Mucosa of stomach (tissue), 1 donor: ENCODE results near the gene FCRL6.

Source experiments
- H3K27me3 ChIP-seq: one replicate; pipeline ENCODE4 v1.7.0; 2013; ENCODE audit warnings: mild to moderate bottlenecking, low read length; ENCODE audit not compliant: control insufficient read depth, insufficient read depth
- H3K36me3 ChIP-seq: one replicate; pipeline ENCODE4 v1.7.0; 2013; ENCODE audit warnings: low read length; ENCODE audit not compliant: control insufficient read depth, insufficient read depth
- H3K4me1 ChIP-seq: one replicate; pipeline ENCODE4 v1.7.0; 2013; ENCODE audit warnings: mild to moderate bottlenecking, low read length; ENCODE audit not compliant: control insufficient read depth, insufficient read depth
- H3K4me3 ChIP-seq: one replicate; pipeline ENCODE4 v1.7.0; 2013; ENCODE audit warnings: low read length
- H3K9ac ChIP-seq: one replicate; pipeline ENCODE4 v1.7.0; 2013; ENCODE audit warnings: mild to moderate bottlenecking, low read length, moderate library complexity
- H3K9me3 ChIP-seq: one replicate; pipeline ENCODE4 v1.7.0; 2013; ENCODE audit warnings: mild to moderate bottlenecking, low read length, moderate library complexity; ENCODE audit not compliant: control insufficient read depth
- donor health status: Pancreatic carcinoma.

The FCRL6 gene

DNA sequence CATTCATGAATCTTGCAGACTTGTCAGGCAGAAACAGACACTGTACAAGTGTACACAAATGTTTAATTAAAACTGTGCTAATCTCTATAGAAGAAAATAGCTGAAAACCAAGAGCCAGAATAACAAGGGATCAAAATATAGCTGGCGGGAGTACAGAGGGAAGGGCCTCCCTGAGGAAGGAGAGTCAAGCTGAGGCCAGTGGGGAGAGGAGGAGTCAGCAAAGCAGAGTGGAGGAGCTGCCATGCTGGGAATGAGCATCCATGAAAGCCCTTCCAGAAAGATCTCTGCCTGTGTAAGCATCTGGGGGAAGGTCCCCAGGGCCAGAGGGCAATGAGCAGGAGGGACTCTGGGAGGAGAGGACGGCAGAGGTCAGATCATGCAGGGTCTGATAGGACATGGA, 39.6 kb downstream of the FCRL6 start:
- Histone ChIP-seq H3K9ac (no peak overlapping the region), H3K36me3 (no peaks in the 10 kb centered on the region), H3K4me3 (no peak overlapping the region), H3K4me1 (no peaks in the 10 kb centered on the region), H3K9me3 (no peaks in the 10 kb centered on the region), H3K27me3 (no peaks in the 10 kb centered on the region)

GRCh38 chr1:159843459-159843858, 41.3 kb downstream of the FCRL6 start:
- no peak overlapping the region for H3K4me3 ChIP-seq
- H3K9ac ChIP-seq: no peak overlapping the region
- H3K27me3 ChIP-seq: no peaks in the 10 kb centered on the region
- no peaks in the 10 kb centered on the region for H3K36me3 ChIP-seq
- no peaks in the 10 kb centered on the region for H3K9me3 ChIP-seq
- no peaks in the 10 kb centered on the region for H3K4me1 ChIP-seq

- Histone ChIP-seq H3K4me3 (no peak overlapping the region), H3K27me3 (no peaks in the 10 kb centered on the region), H3K36me3 (no peaks in the 10 kb centered on the region), H3K9ac (no peak overlapping the region), H3K9me3 (no peaks in the 10 kb centered on the region), H3K4me1 (no peaks in the 10 kb centered on the region)
Measured at GRCh38 chr1:159845751-159846629, 43.8 kb downstream of the FCRL6 start.

- Histone ChIP-seq H3K9ac (no peak overlapping the region), H3K9me3 (no peaks in the 10 kb centered on the region), H3K27me3 (no peaks in the 10 kb centered on the region), H3K36me3 (no peaks in the 10 kb centered on the region), H3K4me1 (no peaks in the 10 kb centered on the region), H3K4me3 (no peak overlapping the region)
Measured at GRCh38 chr1:159847231-159847630, 45.1 kb downstream of the FCRL6 start.

GRCh38 chr1:159848326-159848725, 46.2 kb downstream of the FCRL6 start:
- Histone ChIP-seq H3K9ac (no peak overlapping the region), H3K9me3 (no peaks in the 10 kb centered on the region), H3K27me3 (no peaks in the 10 kb centered on the region), H3K36me3 (no peaks in the 10 kb centered on the region), H3K4me1 (no peaks in the 10 kb centered on the region), H3K4me3 (no peak overlapping the region)

GRCh38 chr1:159849626-159850366, 47.6 kb downstream of the FCRL6 start:
- Histone ChIP-seq H3K9ac (no peak overlapping the region), H3K36me3 (no peaks in the 10 kb centered on the region), H3K9me3 (no peaks in the 10 kb centered on the region), H3K27me3 (no peaks in the 10 kb centered on the region), H3K4me3 (no peak overlapping the region), H3K4me1 (peaks cover 3% of the 10 kb centered on the region)

DNA sequence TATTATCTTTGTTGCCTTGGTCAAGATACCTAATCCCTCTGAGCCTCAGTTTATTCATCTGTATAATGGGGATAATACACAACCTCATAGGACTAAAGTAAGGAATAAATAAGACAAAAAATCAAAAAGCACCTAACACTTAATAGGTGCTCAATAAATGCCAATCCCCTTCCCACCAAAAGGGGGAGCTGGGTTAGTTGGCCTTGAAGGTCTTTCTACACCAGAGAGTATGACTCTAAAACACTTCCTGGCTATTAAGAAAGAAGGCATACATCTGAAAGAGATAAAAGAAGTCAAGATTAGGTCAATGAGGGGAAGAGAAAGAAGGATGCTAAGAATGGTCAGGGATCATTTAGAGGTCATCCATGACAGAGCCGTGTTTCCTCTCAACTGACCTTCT, 49.2 kb downstream of the FCRL6 start:
- no peaks in the 10 kb centered on the region for H3K36me3 ChIP-seq
- no peaks in the 10 kb centered on the region for H3K9me3 ChIP-seq
- H3K27me3 ChIP-seq: no peaks in the 10 kb centered on the region
- no peak overlapping the region for H3K9ac ChIP-seq
- no peak overlapping the region for H3K4me3 ChIP-seq
- H3K4me1 ChIP-seq: peaks cover 3% of the 10 kb centered on the region

DNA sequence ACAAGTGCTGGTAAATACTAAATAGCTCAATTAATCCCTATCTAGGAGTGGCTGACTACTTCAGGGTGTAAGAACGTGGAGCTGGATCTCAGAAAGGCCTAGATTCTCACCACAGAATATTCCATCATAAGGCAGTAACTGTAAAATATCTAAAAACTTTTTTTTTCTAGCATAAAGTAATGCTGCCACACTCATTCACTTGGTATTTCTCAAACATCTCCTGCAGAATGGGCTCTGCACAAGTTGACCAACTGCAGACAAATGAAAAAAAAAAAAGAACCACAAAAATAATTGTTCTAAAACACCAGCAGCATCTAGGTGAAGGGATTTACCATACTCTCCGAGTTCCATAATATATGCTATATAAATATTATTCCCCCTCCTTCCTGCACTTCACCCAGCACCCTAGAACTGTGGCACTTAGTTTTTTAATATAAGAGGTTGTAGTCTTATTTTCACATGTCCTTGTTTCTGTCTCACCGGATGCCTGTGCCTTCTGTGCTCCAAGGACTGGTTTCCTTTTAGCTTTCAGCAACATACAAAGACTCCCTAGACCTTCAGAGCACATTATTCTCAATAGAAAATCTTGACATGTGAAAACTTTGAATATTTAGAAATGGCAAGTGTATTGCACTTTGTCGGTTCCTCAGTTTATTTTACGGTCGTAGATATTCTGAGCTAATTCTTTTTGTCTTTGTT, 51.4 kb downstream of the FCRL6 start:
- H3K36me3 ChIP-seq: no peaks in the 10 kb centered on the region
- no peaks in the 10 kb centered on the region for H3K9me3 ChIP-seq
- H3K4me1 ChIP-seq: peaks cover 3% of the 10 kb centered on the region
- H3K27me3 ChIP-seq: no peaks in the 10 kb centered on the region
- H3K9ac ChIP-seq: peak overlapping the region; percentile 86
- H3K4me3 ChIP-seq: no peak overlapping the region

DNA sequence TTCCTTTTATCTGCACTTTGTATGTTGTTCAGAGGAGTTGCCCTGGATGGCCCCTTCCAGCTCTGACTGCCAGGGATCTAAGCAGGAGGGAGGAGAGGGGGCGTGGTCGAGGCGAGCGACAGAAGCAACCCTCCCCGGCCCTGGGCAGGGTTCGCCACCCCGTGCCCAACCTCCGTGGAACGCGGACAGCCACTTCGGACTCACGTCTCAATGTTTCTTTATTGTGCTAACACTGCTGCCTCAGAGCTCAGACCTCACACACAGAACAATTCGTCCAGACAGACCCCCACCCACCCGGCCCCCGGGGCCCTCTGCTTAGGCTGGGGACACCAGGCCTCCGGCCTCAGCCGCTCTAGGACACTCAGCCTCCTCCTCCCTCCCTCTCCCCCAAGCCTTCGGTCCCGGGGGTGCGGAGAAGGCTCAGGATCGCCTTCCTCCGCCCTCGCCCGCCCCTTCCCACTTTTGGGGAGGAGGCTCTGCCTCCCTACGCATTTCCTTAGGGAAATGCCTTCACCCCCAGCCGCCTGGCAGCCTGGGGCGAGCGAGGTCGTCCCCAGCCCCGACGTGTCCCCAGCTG, 52.0 kb downstream of the FCRL6 start:
- peak overlapping the region; percentile 86 for H3K9ac ChIP-seq
- peaks cover 3% of the 10 kb centered on the region for H3K4me1 ChIP-seq
- no peaks in the 10 kb centered on the region for H3K36me3 ChIP-seq
- H3K9me3 ChIP-seq: no peaks in the 10 kb centered on the region
- H3K27me3 ChIP-seq: no peaks in the 10 kb centered on the region
- H3K4me3 ChIP-seq: peak overlapping the region; percentile 34

DNA sequence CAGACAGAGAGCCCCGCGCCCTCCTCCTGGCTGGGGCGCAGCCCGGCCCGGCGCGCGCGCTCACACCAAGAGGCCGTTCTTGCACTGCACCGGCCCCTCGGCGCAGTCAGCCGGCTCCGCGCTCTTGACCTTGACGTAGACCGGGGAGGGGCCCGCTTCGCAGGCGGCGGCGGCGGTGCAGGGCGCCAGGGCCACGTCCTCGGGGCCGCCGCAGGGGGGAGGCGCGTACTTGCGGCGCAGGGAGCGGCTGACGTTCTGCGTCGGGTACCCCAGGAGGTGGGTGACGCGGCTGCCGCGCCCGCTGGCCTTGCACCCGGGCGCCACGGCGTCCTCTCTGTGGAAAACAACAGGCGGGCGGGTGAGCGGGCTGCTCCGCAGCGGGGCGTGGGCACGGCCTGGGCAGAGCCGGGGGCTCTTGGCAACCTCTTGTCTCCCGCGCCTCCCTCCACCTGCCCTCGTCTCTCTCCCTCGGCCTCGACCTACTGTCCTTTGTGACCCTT, 52.6 kb downstream of the FCRL6 start:
- H3K4me3 ChIP-seq: peak overlapping the region; percentile 34
- no peaks in the 10 kb centered on the region for H3K27me3 ChIP-seq
- H3K36me3 ChIP-seq: no peaks in the 10 kb centered on the region
- H3K9me3 ChIP-seq: no peaks in the 10 kb centered on the region
- H3K9ac ChIP-seq: peak overlapping the region; percentile 86
- H3K4me1 ChIP-seq: peaks cover 7% of the 10 kb centered on the region

- H3K4me3 ChIP-seq: no peak overlapping the region
- peaks cover 9% of the 10 kb centered on the region for H3K4me1 ChIP-seq
- H3K9me3 ChIP-seq: no peaks in the 10 kb centered on the region
- H3K9ac ChIP-seq: no peak overlapping the region
- no peaks in the 10 kb centered on the region for H3K36me3 ChIP-seq
- no peaks in the 10 kb centered on the region for H3K27me3 ChIP-seq
Measured at GRCh38 chr1:159855709-159856108, 53.5 kb downstream of the FCRL6 start.
